ENCODE data around the gene FNDC3A. TPM values are rescaled to one million over a fixed set of nuclear protein-coding genes. Genes with fewer than 3 reads are reported as not detected.
"Not testable (repeated sequence)": the region's sequence is repeated elsewhere in the genome, so short reads cannot be mapped to it uniquely, and the experiment has no call there.

FNDC3A gene
- total RNA-seq, 1 experiment from 2014 or later: 15.6 TPM

- BruUV-seq (replicated peaks): no TSS peak
- Histone ChIP-seq H3K27me3 (ENCODE audit: low read length) (no peaks in the 10 kb centered on the region), H3K9me2 (replicated peaks; ENCODE audit: low read length) (no peaks in the 10 kb centered on the region), H2AFZ (ENCODE audit: low read length) (no peak overlapping the region), H3K4me1 (ENCODE audit: insufficient read depth, low read length) (peaks cover 21% of the 10 kb centered on the region), H3K4me2 (ENCODE audit: low read length) (no peak overlapping the region), H3F3A (ENCODE audit: low read length, unreplicated experiment) (no peaks in the 10 kb centered on the region), H3K4me3 (ENCODE audit: low read length) (no peak overlapping the region), H3K27ac (ENCODE audit: low read length) (no peak overlapping the region), H3K79me2 (ENCODE audit: low read length) (no peaks in the 10 kb centered on the region), H4K20me1 (ENCODE audit: low read length) (no peaks in the 10 kb centered on the region), H3K9ac (ENCODE audit: low read length) (no peak overlapping the region), H3K9me3 (ENCODE audit: low read length) (no peaks in the 10 kb centered on the region), H3K36me3 (ENCODE audit: low read depth, low read length) (no peaks in the 10 kb centered on the region)
- no peak for TF ChIP-seq EZH2 (IDR thresholded peaks at IDR 0.05; ENCODE audit: low read length, unreplicated experiment)
- TF ChIP-seq, protein P1, sequence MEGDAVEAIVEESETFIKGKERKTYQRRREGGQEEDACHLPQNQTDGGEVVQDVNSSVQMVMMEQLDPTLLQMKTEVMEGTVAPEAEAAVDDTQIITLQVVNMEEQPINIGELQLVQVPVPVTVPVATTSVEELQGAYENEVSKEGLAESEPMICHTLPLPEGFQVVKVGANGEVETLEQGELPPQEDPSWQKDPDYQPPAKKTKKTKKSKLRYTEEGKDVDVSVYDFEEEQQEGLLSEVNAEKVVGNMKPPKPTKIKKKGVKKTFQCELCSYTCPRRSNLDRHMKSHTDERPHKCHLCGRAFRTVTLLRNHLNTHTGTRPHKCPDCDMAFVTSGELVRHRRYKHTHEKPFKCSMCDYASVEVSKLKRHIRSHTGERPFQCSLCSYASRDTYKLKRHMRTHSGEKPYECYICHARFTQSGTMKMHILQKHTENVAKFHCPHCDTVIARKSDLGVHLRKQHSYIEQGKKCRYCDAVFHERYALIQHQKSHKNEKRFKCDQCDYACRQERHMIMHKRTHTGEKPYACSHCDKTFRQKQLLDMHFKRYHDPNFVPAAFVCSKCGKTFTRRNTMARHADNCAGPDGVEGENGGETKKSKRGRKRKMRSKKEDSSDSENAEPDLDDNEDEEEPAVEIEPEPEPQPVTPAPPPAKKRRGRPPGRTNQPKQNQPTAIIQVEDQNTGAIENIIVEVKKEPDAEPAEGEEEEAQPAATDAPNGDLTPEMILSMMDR (conservative IDR thresholded peaks at IDR 0.05; ENCODE audit: low read depth, low read length): no peak
- TF ChIP-seq EZH2phosphoT487 (IDR thresholded peaks at IDR 0.05; ENCODE audit: borderline replicate concordance, low read length): no peak
- CTCF ChIA-PET: no interaction called here
- POLR2A ChIA-PET (ENCODE audit: unreplicated experiment): no interaction called here
- DNase-seq (no peak), ATAC-seq (no peak)
- intact Hi-C loops (cut with micrococcal nuclease): no loop called here
Observed at GRCh38 chr13:49066856-49067255, 91.1 kb downstream of the FNDC3A start.

DNA sequence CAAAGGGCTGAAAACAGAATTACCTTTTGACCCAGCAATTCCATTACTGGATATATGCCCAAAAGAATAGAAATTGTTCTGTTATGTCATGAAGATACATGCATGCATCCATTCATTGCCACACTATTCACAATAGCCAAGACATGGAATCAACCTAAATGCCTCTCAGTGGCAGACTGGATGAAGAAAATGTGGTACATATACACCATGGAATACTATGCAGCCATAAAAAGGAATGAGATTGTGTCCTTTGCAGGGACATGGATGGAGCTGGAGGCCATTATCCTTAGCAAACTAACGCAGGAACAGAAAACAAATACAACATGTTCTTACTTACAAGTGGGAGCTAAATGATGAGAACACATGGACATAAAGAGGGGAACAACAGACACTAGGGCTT, 92.8 kb downstream of the FNDC3A start:
- DNase-seq; H3K9ac ChIP-seq (ENCODE audit: low read length); H3K4me1 ChIP-seq (ENCODE audit: insufficient read depth, low read length); H3K4me2 ChIP-seq (ENCODE audit: low read length); H3K36me3 ChIP-seq (ENCODE audit: low read depth, low read length); H3F3A ChIP-seq (ENCODE audit: low read length, unreplicated experiment); POLR2A ChIA-PET (ENCODE audit: unreplicated experiment); intact Hi-C loops (cut with micrococcal nuclease); ATAC-seq; H3K27ac ChIP-seq (ENCODE audit: low read length); H3K9me3 ChIP-seq (ENCODE audit: low read length); H2AFZ ChIP-seq (ENCODE audit: low read length); H3K4me3 ChIP-seq (ENCODE audit: low read length); BruUV-seq (replicated peaks); H4K20me1 ChIP-seq (ENCODE audit: low read length); H3K79me2 ChIP-seq (ENCODE audit: low read length); H3K27me3 ChIP-seq (ENCODE audit: low read length); CTCF ChIA-PET; H3K9me2 ChIP-seq (replicated peaks; ENCODE audit: low read length): not testable (repeated sequence)

GRCh38 chr13:49070021-49070420, 94.3 kb downstream of the FNDC3A start:
- CTCF ChIA-PET; POLR2A ChIA-PET (ENCODE audit: unreplicated experiment); H3K27ac ChIP-seq (ENCODE audit: low read length); BruUV-seq (replicated peaks); H3K36me3 ChIP-seq (ENCODE audit: low read depth, low read length); H4K20me1 ChIP-seq (ENCODE audit: low read length); H3K9ac ChIP-seq (ENCODE audit: low read length); H3K9me2 ChIP-seq (replicated peaks; ENCODE audit: low read length); H2AFZ ChIP-seq (ENCODE audit: low read length); H3K4me3 ChIP-seq (ENCODE audit: low read length); ATAC-seq; H3K4me1 ChIP-seq (ENCODE audit: insufficient read depth, low read length); H3K79me2 ChIP-seq (ENCODE audit: low read length); H3K9me3 ChIP-seq (ENCODE audit: low read length); H3K27me3 ChIP-seq (ENCODE audit: low read length); H3F3A ChIP-seq (ENCODE audit: low read length, unreplicated experiment); H3K4me2 ChIP-seq (ENCODE audit: low read length); DNase-seq; intact Hi-C loops (cut with micrococcal nuclease): not testable (repeated sequence)

GRCh38 chr13:49071341-49071937, 95.7 kb downstream of the FNDC3A start:
- Histone ChIP-seq H3K9ac (ENCODE audit: low read length) (no peak overlapping the region), H3K4me3 (ENCODE audit: low read length) (no peak overlapping the region), H3K36me3 (ENCODE audit: low read depth, low read length) (no peaks in the 10 kb centered on the region), H3K4me2 (ENCODE audit: low read length) (no peak overlapping the region), H4K20me1 (ENCODE audit: low read length) (no peaks in the 10 kb centered on the region), H3F3A (ENCODE audit: low read length, unreplicated experiment) (no peaks in the 10 kb centered on the region), H3K9me3 (ENCODE audit: low read length) (no peaks in the 10 kb centered on the region), H3K4me1 (ENCODE audit: insufficient read depth, low read length) (no peaks in the 10 kb centered on the region), H3K79me2 (ENCODE audit: low read length) (no peaks in the 10 kb centered on the region), H3K27me3 (ENCODE audit: low read length) (no peaks in the 10 kb centered on the region), H3K27ac (ENCODE audit: low read length) (no peak overlapping the region), H3K9me2 (replicated peaks; ENCODE audit: low read length) (no peaks in the 10 kb centered on the region), H2AFZ (ENCODE audit: low read length) (no peak overlapping the region)
- no peak for TF ChIP-seq EZH2phosphoT487 (IDR thresholded peaks at IDR 0.05; ENCODE audit: borderline replicate concordance, low read length)
- no peak for TF ChIP-seq EZH2 (IDR thresholded peaks at IDR 0.05; ENCODE audit: low read length, unreplicated experiment)
- TF ChIP-seq, protein P1 (conservative IDR thresholded peaks at IDR 0.05; ENCODE audit: low read depth, low read length): no peak
- CTCF ChIA-PET: interaction anchor here (0.6 kb wide), 1 partner anchor 173 kb away, joined by 3 read pairs; no protein-coding TSS in a partner anchor
- no TSS peak for BruUV-seq (replicated peaks)
- intact Hi-C loops (cut with micrococcal nuclease): no loop called here
- POLR2A ChIA-PET (ENCODE audit: unreplicated experiment): no interaction called here
- DNase-seq (no peak), ATAC-seq (no peak)
